A549 (cell line): Measurements from ENCODE around the gene CD47. TPM values are rescaled to one million over a fixed set of nuclear protein-coding genes. Genes with fewer than 3 reads are reported as not detected.
A peak's percentile ranks its signal among the peaks of the same experiment; 100 is the strongest.

Source experiments
- ATAC-seq, 2 experiments: fragments of 200-7000 bp in 1 of 2; fragments of >200 bp in 1 of 2; cut with Nextera tagmentation in 1 of 2; cut with Tn5 transposase in 1 of 2; 3 replicates each; pipeline versions ENCODE4 v1.8.0 to v1.9.1; 2018 to 2020; ENCODE audit warnings: mild to moderate bottlenecking in 1 of 2, moderate library complexity in 1 of 2
- CTCF ChIA-PET: fragments of 300-600 bp; sonication (Branson Sonifier 250); formaldehyde crosslinking; extraction: SDS; loops from one replicate; lab custom pipeline; 2021; ENCODE audit warnings: antibody characterized with exemption, inconsistent platforms; lab: Yijun Ruan, JAX
- POLR2A ChIA-PET: fragments of 350-600 bp; formaldehyde crosslinking; extraction: SDS; loops from one replicate; lab custom pipeline; 2021; ENCODE audit warnings: antibody characterized with exemption, inconsistent platforms; lab: Yijun Ruan, JAX
- DNase-seq, 2 experiments: peaks; one replicate each; pipeline versions ENCODE4 v3.0.0 to v3.0.0-alpha.2; 2011 to 2016; ENCODE audit warnings: low read depth in 1 of 2, low spot score in 1 of 2
- FAIRE-seq: peaks from 2 replicates; lab custom pipeline; 2011; peaks lifted over from hg19 to GRCh38; lab: Jason Lieb, UNC
- H3K27ac ChIP-seq, 2 experiments: fragments of >200 bp; sonication (Bioruptor Twin); formaldehyde crosslinking; 3 replicates each; pipeline ENCODE4 v1.5.1; 2016 to 2017
- H3K4me1 ChIP-seq: fragments of >200 bp; sonication (Bioruptor Twin); formaldehyde crosslinking; 3 replicates; pipeline ENCODE4 v1.6.1; 2016
- H3K4me2 ChIP-seq: fragments of >200 bp; sonication (Bioruptor Twin); formaldehyde crosslinking; 3 replicates; pipeline ENCODE4 v1.6.1; 2016
- H3K4me3 ChIP-seq: fragments of >200 bp; sonication (Bioruptor Twin); formaldehyde crosslinking; 3 replicates; pipeline ENCODE4 v1.5.1; 2016
- H3K9me3 ChIP-seq: fragments of >200 bp; sonication (Bioruptor Twin); formaldehyde crosslinking; 3 replicates; pipeline ENCODE4 v1.6.1; 2016
- BHLHE40 ChIP-seq: IDR thresholded peaks from 2 replicates; pipeline ENCODE4 v1.6.1; 2012; ENCODE audit warnings: low read depth, low read length, inconsistent platforms
- EHF ChIP-seq: fragments of 250-450 bp; sonication (Bioruptor Pico); IDR thresholded peaks from 2 replicates; pipeline ENCODE4 v1.5.0; 2020; ENCODE audit warnings: mild to moderate bottlenecking
- ESRRA ChIP-seq: fragments of 150-350 bp; IDR thresholded peaks from 2 replicates; pipeline ENCODE4 v1.6.1; 2014; ENCODE audit warnings: mild to moderate bottlenecking, low read length, borderline replicate concordance
- HOXA7 ChIP-seq: fragments of 250-450 bp; sonication (Bioruptor Pico); IDR thresholded peaks from 2 replicates; pipeline ENCODE4 v1.5.0; 2020; ENCODE audit warnings: mild to moderate bottlenecking, moderate library complexity
- HOXB13 ChIP-seq: fragments of 250-450 bp; sonication (Bioruptor Pico); IDR thresholded peaks from 2 replicates; pipeline ENCODE4 v1.5.0; 2020; ENCODE audit warnings: low read depth, mild to moderate bottlenecking, moderate library complexity
- JUN ChIP-seq, 2 experiments: fragments of >200 bp; sonication (Bioruptor Twin); formaldehyde crosslinking; IDR thresholded peaks; 2 replicates in 1 of 2; 3 replicates in 1 of 2; pipeline ENCODE4 v1.6.1; 2016 to 2017
- JUNB ChIP-seq: fragments of >200 bp; sonication (Bioruptor Twin); formaldehyde crosslinking; IDR thresholded peaks from 2 replicates; pipeline ENCODE4 v1.6.1; 2016
- MAZ ChIP-seq: fragments of 150-350 bp; IDR thresholded peaks from 2 replicates; pipeline ENCODE4 v1.6.1; 2014; ENCODE audit warnings: antibody characterized with exemption, low read depth, low read length, borderline replicate concordance
- MYC ChIP-seq: IDR thresholded peaks from 2 replicates; pipeline ENCODE4 v1.6.1; 2012; ENCODE audit warnings: mild to moderate bottlenecking, inconsistent platforms, low read length, improper control_type of control experiment, borderline replicate concordance
- NFE2L2 ChIP-seq: fragments of 150-350 bp; conservative IDR thresholded peaks from 2 replicates; pipeline ENCODE4 v1.6.1; 2014; ENCODE audit warnings: low read length
- NPAS2 ChIP-seq: fragments of 250-450 bp; sonication (Bioruptor Pico); IDR thresholded peaks from 2 replicates; pipeline ENCODE4 v1.8.0; 2022; ENCODE audit warnings: mild to moderate bottlenecking, moderate library complexity, borderline replicate concordance
- NR3C1 ChIP-seq: fragments of >200 bp; sonication (Bioruptor Twin); formaldehyde crosslinking; IDR thresholded peaks from 3 replicates; pipeline ENCODE4 v1.6.1; 2017
- PHF8 ChIP-seq: fragments of 200-600 bp; sonication (generic); IDR thresholded peaks from 2 replicates; pipeline ENCODE4 v1.6.1; 2016; ENCODE audit warnings: low read depth, mild to moderate bottlenecking, antibody characterized with exemption, moderate library complexity, borderline replicate concordance
- POLR2AphosphoS2 ChIP-seq: conservative IDR thresholded peaks from 2 replicates; pipeline ENCODE4 v1.6.1; 2012; ENCODE audit warnings: low read length, improper control_type of control experiment, inconsistent platforms
- TP53 ChIP-seq: fragments of 250-450 bp; sonication (Bioruptor Pico); IDR thresholded peaks from 2 replicates; pipeline ENCODE4 v1.5.0; 2021; ENCODE audit warnings: mild to moderate bottlenecking, moderate library complexity
- WGBS: methylation state at CpG from one replicate; pipeline ENCODE4 v1.1.6; 2017; ENCODE audit errors: missing lambda C conversion rate; 5-methylcytosine and 5-hydroxymethylcytosine counted together
- polyA plus RNA-seq, 4 experiments: library from polyadenylated mRNA; depleted of rRNA in 3 of 4; stranded (reverse); fragments of >200 nt; fragmentation: RNase III in 1 of 4; extraction: RNeasy Plus Mini Kit Qiagen cat#74134 plus additional on column Dnase treatment in 1 of 4; gene quantifications; 2 replicates in 3 of 4; 3 replicates in 1 of 4; pipeline ENCODE4 v1.2.3, GENCODE V29; 2011 to 2017
- TF ChIP-seq, protein P1 (sequence below): IDR thresholded peaks from 2 replicates; pipeline ENCODE4 v1.6.1; 2012
- TF ChIP-seq, protein P2 (sequence below): fragments of 150-350 bp; IDR thresholded peaks from 2 replicates; pipeline ENCODE4 v1.6.1; 2014; ENCODE audit warnings: low read depth, mild to moderate bottlenecking, low read length
- TF ChIP-seq, protein P3 (sequence below): fragments of >200 bp; sonication (Bioruptor Twin); formaldehyde crosslinking; IDR thresholded peaks from 3 replicates; pipeline ENCODE4 v1.5.1; 2016
- TF ChIP-seq, protein P4 (sequence below): IDR thresholded peaks from 2 replicates; pipeline ENCODE4 v1.6.1; 2012; ENCODE audit warnings: low read depth, borderline replicate concordance
- TF ChIP-seq, protein P5 (sequence below): fragments of >200 bp; sonication (Bioruptor Twin); formaldehyde crosslinking; IDR thresholded peaks from 3 replicates; pipeline ENCODE4 v1.6.1; 2016
- TF ChIP-seq, protein P6 (sequence below): IDR thresholded peaks from 2 replicates; pipeline ENCODE4 v1.6.1; 2012

Gene CD47
- polyA plus RNA-seq, 2 of the 4 experiments (the other 2 are of a cell fraction), result 31.0 to 35.9 TPM

DNA sequence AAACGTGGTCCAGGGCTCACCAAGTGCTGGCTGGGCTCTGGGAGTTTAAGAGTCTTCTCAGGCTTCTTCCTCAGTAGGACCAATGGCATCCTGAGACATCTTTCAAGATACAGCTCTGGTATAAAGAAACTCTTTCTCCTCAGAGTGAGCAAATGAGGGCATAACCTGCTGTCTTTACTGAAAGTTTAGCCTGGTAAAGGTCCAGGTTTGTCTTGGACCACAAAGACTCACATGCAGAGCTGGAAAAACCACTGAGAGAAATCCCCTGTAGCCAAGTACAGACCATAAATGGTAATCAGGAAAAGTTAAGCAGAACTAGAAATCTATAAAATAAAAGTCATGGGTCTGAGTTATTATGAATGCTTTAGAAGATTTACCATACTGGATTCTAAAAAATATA is 23.1 kb downstream of the CD47 start:
- FAIRE-seq (no peak), ATAC-seq (no peak), DNase-seq (no peak)
- H3K4me3 ChIP-seq, result no peak overlapping the region
- H3K4me2 ChIP-seq, result no peak overlapping the region
- WGBS, result 0% methylated on average over 1 of the region's 1 CpG
- ChIA-PET POLR2A (no interaction called here), CTCF (interaction anchor here (1.1 kb wide), 1 partner anchor 140 kb away, joined by 3 read pairs; no protein-coding TSS in a partner anchor)
- TF ChIP-seq JUNB (no peak), HOXA7 (CRISPR knock-in tag) (no peak), EHF (CRISPR knock-in tag) (no peak), PHF8 (no peak), JUN (IDR thresholded peaks at IDR 0.05) (no peak), MYC (no peak), POLR2AphosphoS2 (no peak), NR3C1 (no peak), NFE2L2 (no peak), HOXB13 (CRISPR knock-in tag) (no peak), ESRRA (no peak), MAZ (no peak), NPAS2 (CRISPR knock-in tag) (no peak), BHLHE40 (no peak)
- TF ChIP-seq, protein P1, sequence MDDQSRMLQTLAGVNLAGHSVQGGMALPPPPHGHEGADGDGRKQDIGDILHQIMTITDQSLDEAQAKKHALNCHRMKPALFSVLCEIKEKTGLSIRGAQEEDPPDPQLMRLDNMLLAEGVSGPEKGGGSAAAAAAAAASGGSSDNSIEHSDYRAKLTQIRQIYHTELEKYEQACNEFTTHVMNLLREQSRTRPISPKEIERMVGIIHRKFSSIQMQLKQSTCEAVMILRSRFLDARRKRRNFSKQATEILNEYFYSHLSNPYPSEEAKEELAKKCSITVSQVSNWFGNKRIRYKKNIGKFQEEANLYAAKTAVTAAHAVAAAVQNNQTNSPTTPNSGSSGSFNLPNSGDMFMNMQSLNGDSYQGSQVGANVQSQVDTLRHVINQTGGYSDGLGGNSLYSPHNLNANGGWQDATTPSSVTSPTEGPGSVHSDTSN, result no peak
- TF ChIP-seq, protein P2, sequence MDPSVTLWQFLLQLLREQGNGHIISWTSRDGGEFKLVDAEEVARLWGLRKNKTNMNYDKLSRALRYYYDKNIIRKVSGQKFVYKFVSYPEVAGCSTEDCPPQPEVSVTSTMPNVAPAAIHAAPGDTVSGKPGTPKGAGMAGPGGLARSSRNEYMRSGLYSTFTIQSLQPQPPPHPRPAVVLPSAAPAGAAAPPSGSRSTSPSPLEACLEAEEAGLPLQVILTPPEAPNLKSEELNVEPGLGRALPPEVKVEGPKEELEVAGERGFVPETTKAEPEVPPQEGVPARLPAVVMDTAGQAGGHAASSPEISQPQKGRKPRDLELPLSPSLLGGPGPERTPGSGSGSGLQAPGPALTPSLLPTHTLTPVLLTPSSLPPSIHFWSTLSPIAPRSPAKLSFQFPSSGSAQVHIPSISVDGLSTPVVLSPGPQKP, result no peak
- TF ChIP-seq, protein P3, sequence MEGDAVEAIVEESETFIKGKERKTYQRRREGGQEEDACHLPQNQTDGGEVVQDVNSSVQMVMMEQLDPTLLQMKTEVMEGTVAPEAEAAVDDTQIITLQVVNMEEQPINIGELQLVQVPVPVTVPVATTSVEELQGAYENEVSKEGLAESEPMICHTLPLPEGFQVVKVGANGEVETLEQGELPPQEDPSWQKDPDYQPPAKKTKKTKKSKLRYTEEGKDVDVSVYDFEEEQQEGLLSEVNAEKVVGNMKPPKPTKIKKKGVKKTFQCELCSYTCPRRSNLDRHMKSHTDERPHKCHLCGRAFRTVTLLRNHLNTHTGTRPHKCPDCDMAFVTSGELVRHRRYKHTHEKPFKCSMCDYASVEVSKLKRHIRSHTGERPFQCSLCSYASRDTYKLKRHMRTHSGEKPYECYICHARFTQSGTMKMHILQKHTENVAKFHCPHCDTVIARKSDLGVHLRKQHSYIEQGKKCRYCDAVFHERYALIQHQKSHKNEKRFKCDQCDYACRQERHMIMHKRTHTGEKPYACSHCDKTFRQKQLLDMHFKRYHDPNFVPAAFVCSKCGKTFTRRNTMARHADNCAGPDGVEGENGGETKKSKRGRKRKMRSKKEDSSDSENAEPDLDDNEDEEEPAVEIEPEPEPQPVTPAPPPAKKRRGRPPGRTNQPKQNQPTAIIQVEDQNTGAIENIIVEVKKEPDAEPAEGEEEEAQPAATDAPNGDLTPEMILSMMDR, result no peak
- TF ChIP-seq, protein P4, sequence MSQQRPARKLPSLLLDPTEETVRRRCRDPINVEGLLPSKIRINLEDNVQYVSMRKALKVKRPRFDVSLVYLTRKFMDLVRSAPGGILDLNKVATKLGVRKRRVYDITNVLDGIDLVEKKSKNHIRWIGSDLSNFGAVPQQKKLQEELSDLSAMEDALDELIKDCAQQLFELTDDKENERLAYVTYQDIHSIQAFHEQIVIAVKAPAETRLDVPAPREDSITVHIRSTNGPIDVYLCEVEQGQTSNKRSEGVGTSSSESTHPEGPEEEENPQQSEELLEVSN, result no peak
- TF ChIP-seq, protein P5, sequence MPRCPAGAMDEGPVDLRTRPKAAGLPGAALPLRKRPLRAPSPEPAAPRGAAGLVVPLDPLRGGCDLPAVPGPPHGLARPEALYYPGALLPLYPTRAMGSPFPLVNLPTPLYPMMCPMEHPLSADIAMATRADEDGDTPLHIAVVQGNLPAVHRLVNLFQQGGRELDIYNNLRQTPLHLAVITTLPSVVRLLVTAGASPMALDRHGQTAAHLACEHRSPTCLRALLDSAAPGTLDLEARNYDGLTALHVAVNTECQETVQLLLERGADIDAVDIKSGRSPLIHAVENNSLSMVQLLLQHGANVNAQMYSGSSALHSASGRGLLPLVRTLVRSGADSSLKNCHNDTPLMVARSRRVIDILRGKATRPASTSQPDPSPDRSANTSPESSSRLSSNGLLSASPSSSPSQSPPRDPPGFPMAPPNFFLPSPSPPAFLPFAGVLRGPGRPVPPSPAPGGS, result no peak
- H3K9me3 ChIP-seq, result no peaks in the 10 kb centered on the region
- no peaks in the 10 kb centered on the region for H3K4me1 ChIP-seq
- H3K27ac ChIP-seq, result no peak overlapping the region

DNA sequence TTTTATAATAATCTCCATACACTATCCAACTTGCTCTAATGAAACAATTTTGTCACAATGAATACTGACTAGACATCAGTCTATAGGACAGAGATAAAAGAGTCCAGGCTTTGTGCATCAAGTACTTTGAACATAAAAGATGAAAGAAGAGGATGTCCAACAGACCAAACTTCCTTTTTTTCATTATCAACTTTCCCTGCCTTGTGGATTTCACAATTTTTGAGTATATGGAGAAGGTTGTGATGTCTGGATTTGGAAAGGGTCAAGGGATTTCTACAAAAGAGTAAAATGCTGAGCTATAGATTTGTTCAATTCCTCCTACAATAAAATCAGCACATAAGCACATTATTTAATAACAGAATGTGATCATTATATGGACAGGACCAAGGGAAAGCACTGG is 25.7 kb downstream of the CD47 start:
- no peak overlapping the region for H3K4me2 ChIP-seq
- TF ChIP-seq ESRRA (no peak), TP53 (CRISPR knock-in tag) (no peak), PHF8 (0 out of 2 replicates have a peak, but pooled peaks have one; percentile 12)
- TF ChIP-seq, protein P6, sequence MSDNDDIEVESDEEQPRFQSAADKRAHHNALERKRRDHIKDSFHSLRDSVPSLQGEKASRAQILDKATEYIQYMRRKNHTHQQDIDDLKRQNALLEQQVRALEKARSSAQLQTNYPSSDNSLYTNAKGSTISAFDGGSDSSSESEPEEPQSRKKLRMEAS, result no peak
- TF ChIP-seq, all 56 proteins: peak for 1
- H3K4me1 ChIP-seq, result no peaks in the 10 kb centered on the region
- H3K4me3 ChIP-seq, result no peak overlapping the region
- no peaks in the 10 kb centered on the region for H3K9me3 ChIP-seq
- POLR2A ChIA-PET, result no interaction called here
- no peak for DNase-seq
- ATAC-seq, result no peak
- CTCF ChIA-PET, result no interaction called here
- FAIRE-seq, result peak; percentile 23
- H3K27ac ChIP-seq, result no peak overlapping the region
